SKM-1 (cell line): Measurements from ENCODE around the gene PTPN12.
"Not testable (repeated sequence)": the region's sequence is repeated elsewhere in the genome, so short reads cannot be mapped to it uniquely, and the experiment has no call there.

Experiments
- DNase-seq: peaks from one replicate; lab custom pipeline; 2025; ENCODE audit not compliant: unreplicated experiment; lab: John Stamatoyannopoulos, UW

The PTPN12 gene

DNA sequence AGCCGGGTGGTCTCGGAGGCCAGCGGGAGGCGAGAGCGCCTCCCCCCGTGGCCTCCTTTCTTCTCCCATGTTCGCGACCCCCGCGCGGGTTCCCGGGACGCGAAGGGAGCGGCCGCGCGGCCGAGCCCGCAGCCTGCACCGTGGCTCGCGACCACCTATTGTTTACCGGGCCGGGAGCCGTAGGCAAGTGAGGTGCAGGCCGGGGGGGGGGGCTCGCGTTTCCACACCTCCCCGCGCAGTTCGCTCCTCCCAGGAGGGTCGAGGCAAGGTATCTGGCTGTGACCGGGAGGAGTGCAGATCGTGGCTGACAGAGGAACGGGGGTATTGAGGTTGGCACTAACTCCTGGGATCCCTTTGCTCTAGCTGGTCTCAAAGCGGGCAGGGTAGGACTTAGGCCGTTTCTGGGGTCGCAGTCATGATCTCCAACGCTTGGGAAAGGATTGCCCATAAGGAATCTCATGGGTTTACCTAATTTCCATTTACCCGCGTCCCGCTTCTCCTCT is 734 bp downstream of the PTPN12 start:
- DNase-seq: no peak

DNA sequence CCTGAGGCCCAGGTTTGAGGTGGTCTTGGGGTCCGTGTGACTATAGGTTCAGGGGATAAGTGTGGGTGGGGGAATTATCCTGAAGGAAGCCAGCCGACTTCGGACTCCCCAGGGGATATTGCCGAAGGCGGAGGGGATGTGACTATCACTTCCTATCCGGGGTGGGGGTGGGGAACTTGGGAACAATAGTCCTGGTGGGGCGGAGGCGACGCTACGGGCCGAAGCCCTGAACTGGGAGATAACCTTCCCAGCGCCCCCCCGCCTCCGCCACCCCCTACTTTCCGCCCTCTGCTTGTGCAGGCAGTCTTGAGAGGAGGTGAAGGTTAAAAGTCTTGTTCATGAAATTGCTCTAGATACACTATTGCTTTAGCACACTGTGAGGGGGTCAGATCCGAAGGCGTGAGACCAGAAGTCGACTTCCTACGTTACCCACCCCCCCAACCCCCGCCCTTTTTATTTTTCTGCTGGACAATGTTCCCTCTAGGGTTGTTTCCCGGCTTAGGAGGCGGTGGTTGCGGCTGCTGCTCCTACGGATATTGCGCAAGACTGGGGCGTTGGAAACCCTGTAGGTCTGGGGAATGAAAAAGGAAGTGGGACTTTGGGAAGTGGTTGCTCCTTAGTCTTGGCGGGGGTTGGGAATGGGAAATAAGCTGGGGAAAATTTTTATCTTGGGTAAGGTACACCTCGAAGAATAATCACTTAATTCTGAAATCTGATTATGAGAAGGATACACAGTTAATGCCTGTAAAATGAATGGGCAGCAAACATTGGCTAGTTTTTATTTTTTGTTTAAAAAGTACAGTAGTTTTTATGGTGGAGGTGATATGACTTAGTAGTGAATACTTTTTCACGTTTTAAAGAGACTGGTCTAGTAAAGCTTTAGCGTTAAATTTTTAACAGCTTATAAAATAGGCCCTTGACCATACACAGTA is 1.5 kb downstream of the PTPN12 start:
- peak; percentile 39 for DNase-seq

DNA sequence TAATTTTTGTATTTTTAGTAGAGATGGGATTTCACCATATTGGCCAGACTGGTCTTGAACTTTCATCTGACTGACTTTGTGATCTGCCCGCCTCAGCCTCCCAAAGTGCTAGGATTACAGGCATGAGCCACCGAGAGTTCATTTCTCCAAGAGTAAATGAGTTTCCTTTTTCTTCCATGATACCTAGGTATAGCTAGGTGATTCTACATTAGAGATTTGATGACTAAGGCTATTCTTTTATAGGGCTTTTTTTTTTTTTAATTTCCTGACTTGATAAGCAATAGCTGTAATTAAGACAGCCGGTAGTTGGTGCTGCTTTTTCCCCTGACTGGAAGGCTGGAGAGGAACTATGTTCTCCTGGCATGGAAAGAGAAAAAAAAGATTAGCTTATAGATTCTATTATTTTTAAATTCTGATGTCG is 3.3 kb downstream of the PTPN12 start:
- no peak for DNase-seq

DNA sequence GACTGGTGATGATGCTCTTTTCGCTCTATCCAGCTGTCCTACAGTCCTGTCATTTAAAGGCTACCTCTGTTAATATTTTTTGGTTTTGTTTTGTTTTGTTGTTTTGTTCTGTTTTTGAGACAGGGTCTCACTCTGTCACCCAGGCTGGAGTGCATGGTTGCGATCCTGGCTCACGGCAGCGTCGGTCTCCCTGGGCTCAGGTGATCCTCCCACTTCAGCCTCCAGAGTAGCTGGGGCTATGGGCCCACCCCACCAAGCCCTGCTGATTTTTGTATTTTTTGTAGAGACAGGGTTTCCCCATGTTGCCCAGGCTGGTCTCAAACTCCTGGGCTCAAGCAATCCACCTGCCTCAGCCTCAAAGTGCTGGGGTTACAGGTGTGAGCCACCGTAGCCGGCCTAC is 3.9 kb downstream of the PTPN12 start:
- not testable (repeated sequence) for DNase-seq

- no peak for DNase-seq
Measured at GRCh38 chr7:77542409-77542808, 5.3 kb downstream of the PTPN12 start.

GRCh38 chr7:77542895-77543294 is 5.8 kb downstream of the PTPN12 start:
- no peak for DNase-seq

DNA sequence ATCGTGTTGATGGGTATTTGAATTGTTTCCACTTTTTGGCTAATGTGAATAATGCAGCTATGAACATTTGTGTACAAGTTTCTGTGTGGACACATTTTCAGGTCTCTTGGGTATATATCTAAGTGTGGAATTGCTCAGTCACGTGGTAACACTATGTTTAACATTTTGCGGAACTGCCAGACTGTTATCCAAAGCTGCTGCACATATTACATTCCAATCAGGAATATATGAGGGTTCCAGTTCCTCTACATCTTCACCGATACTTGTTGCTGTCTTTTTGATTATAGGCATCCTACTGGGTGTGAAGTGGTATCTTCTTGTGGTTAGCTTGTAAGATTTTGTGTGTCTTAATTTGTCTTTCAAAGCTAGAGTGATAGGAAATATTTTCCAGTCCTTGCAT is 6.8 kb downstream of the PTPN12 start:
- no peak for DNase-seq

DNA sequence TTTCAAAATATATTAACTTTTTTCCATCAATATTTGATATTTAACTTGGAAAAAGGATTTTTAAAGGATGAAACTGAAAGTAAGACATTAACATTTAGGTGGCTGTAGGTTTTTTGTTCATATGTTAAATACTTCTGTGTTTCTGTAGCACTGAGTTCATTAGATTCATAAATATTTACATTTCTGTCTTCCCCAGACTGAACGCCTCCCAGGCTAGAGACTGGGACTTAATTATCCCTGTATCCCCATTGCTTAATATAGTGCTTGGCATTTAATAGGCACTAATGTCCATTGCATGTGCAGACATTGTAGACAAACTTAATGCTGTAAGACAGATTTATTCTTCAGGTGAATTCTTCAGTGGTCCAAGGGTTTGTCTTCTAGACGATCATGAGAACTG is 7.4 kb downstream of the PTPN12 start:
- no peak for DNase-seq

GRCh38 chr7:77548206-77548605 is 11.1 kb downstream of the PTPN12 start:
- DNase-seq: no peak

GRCh38 chr7:77549106-77549870 is 12.2 kb downstream of the PTPN12 start:
- DNase-seq: no peak

DNA sequence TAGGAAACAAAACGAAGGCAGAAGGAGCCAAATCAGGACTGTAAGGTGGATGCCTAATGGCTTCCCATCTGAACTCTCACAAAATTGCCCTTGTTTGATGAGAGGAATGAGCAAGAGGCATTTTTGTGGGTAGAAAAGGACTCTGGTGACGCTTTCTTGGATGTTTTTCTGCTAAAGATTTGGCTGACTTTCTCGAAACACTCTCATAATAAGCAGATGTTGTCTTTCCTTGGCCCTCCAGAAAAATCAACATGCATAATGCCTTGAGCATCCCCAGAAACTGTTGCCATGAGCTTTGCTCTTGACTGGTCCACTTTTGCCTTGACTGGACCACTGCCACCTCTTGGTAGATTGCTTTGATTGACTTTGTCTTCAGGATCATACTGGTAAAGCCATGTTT is 13.5 kb downstream of the PTPN12 start:
- DNase-seq: no peak

DNA sequence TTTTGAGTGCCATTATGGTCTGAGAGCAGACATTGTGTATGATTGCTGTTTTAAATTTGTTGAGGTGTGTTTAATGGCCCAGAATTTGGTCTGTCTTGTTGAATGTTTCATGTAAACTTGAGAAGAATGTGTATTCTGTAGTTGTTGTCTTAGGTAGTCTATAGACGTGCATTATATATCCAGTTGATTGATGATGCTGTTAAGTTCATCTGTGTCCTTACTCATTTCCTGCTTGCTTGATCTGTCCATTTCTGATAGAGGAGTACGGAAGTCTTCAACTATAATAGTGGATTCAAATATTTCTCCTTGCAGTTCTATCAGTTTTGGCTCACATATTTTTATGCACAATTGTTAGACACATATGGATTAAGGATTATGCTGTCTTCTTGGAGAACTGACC is 16.0 kb downstream of the PTPN12 start:
- no peak for DNase-seq

DNA sequence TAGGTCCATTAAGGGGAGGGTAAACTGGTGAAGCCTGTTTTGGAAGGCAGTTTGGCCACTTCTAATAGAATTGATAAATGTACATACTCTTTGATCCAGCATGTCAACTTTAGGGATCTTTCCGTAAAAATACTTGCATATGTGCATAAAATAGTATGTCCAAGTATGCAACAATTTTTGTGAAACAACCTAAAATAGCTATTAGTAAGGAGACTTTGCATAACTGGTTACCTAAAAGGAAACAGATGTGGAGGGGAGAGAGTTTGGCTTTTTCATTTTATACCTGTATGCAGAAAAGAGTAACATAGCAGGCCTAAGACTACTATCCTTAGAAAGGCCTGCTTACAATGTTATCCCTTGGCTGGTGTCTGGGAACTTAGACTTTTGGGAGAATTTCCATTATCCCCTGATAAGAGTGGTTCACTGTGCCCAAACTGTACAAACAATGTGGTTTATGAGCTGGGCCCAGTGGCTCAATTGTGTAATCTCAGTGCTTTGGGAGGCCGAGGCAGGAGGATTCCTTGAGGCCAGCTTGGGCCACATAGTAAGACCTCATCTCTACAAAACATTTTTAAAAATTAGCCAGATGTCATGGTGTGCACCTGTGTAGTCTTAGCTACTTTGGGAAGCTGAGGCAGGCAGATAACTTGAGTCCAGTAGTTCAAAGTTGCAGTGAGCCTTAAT is 21.3 kb downstream of the PTPN12 start:
- DNase-seq: no peak

GRCh38 chr7:77561352-77561751 is 24.3 kb downstream of the PTPN12 start:
- DNase-seq: no peak

- no peak for DNase-seq
Measured at GRCh38 chr7:77563275-77563674, 26.2 kb downstream of the PTPN12 start.

DNA sequence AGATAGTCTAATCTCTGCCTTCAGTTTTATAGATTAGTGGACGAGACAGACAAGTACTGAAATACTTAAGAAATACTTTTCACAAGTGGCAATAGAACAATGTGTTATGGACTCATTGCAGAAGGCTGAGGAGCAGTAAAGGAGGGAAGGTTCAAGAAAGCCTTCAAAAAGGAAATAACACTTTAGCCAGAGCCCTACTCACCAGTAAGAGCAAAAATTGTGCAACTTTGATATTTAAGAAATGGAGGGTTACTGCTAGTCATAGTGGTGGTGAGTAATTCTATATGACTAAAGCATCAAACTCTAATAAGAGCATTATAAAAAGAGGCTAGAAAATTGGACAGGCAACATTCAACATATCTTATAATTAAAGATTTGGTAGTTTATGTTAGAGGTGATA is 28.8 kb downstream of the PTPN12 start:
- DNase-seq: peak; percentile 29

DNA sequence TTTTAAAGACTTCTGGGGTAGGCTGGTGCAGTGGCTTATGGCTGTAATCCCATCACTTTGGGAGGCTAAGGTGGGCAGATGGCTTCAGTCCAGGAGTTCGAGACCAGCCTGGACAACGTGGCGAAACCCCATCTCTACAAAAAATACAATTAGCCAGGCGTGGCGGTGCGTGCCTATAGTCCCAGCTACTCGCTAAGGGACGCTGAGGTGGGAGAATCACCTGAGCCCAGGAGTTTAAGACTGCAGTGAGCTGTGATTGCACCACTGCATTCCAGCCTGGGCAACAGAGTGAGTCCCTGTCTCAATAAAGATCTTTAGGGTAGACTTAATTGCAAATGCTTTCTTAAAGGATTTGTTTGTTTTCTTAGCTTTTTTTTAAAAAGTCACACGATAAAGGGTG is 29.3 kb downstream of the PTPN12 start:
- DNase-seq: no peak

DNA sequence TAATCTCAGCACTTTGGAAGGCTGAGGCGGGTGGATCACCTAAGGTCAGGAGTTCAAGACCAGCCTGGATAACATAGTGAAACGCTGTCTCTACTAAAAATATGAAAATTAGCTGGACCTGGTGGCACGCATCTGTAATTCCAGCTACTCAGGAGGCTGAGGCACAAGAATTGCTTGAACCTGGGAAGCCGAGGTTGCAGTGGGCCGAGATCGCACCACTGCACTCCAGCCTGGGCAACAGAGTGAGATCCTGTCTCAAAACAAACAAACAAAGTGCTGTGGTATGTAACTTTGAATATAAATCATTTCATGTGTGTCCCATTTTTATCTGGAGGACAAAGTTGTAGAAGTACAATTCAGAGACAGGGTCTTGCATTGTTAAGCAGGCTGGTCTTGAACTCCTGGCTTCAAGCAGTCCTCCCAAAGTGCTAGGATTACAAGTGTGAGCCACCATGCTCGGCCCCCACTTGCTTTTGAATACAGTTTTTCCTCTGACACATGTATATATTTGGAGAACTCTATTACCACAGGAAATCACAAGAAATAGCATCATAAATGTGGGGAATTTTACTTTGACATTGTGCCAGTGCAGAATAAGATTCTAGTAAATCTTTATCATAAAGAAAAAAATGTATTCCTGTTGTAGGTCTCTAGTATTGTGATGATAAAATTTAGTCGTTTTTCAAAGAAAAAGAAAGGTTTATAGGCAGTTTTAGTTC is 32.6 kb downstream of the PTPN12 start:
- no peak for DNase-seq

- peak; percentile 74 for DNase-seq
Measured at GRCh38 chr7:77570330-77571011, 33.4 kb downstream of the PTPN12 start.

GRCh38 chr7:77571801-77572200 is 34.7 kb downstream of the PTPN12 start:
- DNase-seq: no peak
